ENCODE measurements around the gene UMPS. TPM values are rescaled to one million over a fixed set of nuclear protein-coding genes. Genes with fewer than 3 reads are reported as not detected.

The UMPS gene
- total RNA-seq (32.6 TPM), polyA plus RNA-seq (15.0 TPM)

DNA sequence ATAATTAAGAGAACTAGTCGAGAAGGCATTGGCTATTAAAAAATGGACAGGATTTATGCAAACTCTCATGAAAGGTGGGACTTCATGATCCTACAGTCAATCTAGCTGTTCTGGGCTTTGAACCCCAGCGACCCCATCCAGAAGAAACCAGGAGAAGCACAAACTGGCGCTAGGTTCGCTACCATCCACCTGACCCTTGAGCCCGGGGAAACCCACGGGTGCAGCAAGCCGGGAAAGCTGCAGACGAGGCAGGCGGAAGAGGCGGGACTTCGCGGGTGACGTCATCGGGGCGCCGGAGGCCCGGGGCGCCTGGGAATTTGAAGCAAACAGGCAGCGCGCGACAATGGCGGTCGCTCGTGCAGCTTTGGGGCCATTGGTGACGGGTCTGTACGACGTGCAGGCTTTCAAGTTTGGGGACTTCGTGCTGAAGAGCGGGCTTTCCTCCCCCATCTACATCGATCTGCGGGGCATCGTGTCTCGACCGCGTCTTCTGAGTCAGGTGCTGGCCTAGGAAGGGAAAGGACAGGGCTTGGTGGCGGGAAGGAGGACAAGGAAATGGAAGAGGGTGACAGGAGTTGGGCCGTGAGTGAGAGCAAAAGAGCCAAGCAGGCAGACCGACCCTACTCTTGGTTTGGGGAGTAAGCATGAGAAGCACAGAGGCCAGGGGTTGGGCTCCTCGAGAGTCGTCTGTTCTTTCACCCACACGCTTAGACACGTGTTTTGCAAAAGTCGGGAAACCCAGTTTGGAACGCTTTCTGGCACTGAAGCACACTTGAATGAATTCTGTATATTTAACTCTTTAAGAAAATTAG lies at the start of gene UMPS:
TSS of gene UMPS (plus strand) at position 324 of the 812 bp plus-strand sequence. CDS start at position 344, 20 bp downstream.
- DNase-seq (ENCODE audit: extremely low spot score), result peak; percentile 73
- under 1% methylated on average over 44 of the region's 44 CpGs for WGBS
- Histone ChIP-seq H3K4me3 (ENCODE audit: low read depth, low read length) (peak within 1 kb of the TSS; percentile 83), H3K27ac (ENCODE audit: low read depth) (no peak within 1 kb of the TSS), H3K4me1 (ENCODE audit: insufficient read depth) (peaks cover 2% of the 10 kb centered on the region), H3K36me3 (ENCODE audit: insufficient read depth) (peaks cover 2% of the 10 kb centered on the region)

DNA sequence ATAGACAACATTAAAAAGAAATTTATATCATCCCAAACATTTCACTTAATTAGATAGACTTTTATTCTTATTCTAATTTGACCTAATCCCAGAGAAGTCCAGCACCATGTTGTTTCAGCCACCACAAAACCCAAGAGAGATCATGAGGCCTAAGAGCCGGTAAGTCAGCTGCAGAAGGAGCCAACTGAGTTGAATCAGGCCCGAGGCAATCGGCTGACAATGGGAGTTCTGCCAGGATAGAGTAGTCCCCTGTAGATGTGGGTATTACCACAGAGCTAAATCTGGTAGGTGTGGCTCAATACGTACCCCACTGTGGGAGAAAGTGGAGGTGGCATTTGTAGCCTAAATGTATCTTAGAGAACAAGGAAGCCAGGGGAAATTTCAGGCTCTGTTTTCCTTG lies 49.7 kb upstream of the UMPS start:
- no peak overlapping the region for H3K27ac ChIP-seq (ENCODE audit: low read depth)
- H3K36me3 ChIP-seq (ENCODE audit: insufficient read depth), result no peaks in the 10 kb centered on the region
- H3K4me1 ChIP-seq (ENCODE audit: insufficient read depth), result no peaks in the 10 kb centered on the region
- H3K4me3 ChIP-seq (ENCODE audit: low read depth, low read length), result no peak overlapping the region
- 85% methylated on average over 4 of the region's 4 CpGs for WGBS
- DNase-seq (ENCODE audit: extremely low spot score), result no peak

DNA sequence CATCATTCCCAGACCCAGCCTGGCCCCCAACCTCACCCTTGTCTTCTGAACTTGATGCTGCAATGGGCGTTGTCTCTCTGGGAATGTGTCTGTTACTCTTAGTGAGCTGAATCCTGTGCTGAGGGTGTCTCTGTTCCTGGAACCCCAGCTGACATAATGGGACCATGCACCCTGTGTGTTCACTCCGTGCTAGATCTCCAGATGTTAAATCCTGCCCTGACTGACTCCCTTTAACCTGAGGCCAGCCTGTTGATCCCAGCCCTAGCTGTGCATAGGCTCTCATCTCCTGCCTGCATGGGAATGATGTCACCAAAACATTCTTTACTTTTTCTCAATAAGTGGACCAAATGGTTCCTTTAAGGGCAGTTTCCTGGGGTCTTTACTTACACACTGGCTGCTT lies 48.0 kb upstream of the UMPS start:
- 92% methylated on average over 2 of the region's 2 CpGs for WGBS
- H3K4me3 ChIP-seq (ENCODE audit: low read depth, low read length), result no peak overlapping the region

DNA sequence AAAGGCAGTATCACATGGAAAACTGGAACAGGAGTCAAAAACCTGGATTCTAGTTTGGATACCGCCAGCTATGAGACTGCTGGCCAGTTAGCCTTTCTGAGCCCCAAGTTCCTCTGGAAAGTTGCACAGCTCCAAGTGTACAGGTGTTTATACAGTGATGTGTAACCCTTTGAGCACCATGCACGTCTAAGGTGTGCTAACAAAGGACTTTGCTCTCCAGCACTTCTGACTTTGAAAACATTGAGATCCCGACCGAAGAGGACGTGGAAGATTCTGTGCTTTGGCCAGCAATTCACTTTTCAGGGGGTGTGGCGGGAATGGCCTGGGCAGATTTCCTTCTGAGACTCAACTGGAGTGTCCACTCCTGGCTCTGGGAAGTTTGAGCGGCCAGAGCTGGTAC lies 45.8 kb upstream of the UMPS start:
- WGBS, result 92% methylated on average over 7 of the region's 7 CpGs
- Histone ChIP-seq H3K4me1 (ENCODE audit: insufficient read depth) (no peaks in the 10 kb centered on the region), H3K36me3 (ENCODE audit: insufficient read depth) (no peaks in the 10 kb centered on the region), H3K27ac (ENCODE audit: low read depth) (no peak overlapping the region), H3K4me3 (ENCODE audit: low read depth, low read length) (no peak overlapping the region)
- DNase-seq (ENCODE audit: extremely low spot score), result no peak

More for the DNA sequence above, 48.0 kb upstream of the UMPS start:
- no peak overlapping the region for H3K27ac ChIP-seq (ENCODE audit: low read depth)
- no peaks in the 10 kb centered on the region for H3K36me3 ChIP-seq (ENCODE audit: insufficient read depth)
- no peaks in the 10 kb centered on the region for H3K4me1 ChIP-seq (ENCODE audit: insufficient read depth)
- no peak for DNase-seq (ENCODE audit: extremely low spot score)

DNA sequence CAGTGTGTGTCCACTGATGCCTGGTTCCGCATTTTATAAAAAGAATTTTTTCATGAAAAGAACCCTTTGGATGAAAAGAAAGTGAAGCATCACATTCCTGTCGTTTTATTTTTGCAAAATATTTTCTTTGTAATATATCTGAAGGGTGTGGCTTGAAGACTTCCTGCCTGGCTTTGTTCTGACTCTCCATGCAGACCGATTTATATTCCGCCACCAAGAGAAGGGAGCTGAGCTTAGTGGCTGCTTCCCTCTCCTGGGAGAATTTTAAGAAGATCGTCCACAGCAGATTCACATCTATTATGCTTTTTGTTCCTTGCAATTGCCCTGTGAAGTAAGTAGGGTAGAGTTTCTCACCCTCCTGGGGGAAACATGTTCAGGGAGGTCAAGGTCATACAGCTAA lies 45.2 kb upstream of the UMPS start:
- DNase-seq (ENCODE audit: extremely low spot score), result no peak
- Histone ChIP-seq H3K4me3 (ENCODE audit: low read depth, low read length) (no peak overlapping the region), H3K27ac (ENCODE audit: low read depth) (no peak overlapping the region), H3K4me1 (ENCODE audit: insufficient read depth) (no peaks in the 10 kb centered on the region), H3K36me3 (ENCODE audit: insufficient read depth) (no peaks in the 10 kb centered on the region)
- 75% methylated on average over 5 of the region's 5 CpGs for WGBS

DNA sequence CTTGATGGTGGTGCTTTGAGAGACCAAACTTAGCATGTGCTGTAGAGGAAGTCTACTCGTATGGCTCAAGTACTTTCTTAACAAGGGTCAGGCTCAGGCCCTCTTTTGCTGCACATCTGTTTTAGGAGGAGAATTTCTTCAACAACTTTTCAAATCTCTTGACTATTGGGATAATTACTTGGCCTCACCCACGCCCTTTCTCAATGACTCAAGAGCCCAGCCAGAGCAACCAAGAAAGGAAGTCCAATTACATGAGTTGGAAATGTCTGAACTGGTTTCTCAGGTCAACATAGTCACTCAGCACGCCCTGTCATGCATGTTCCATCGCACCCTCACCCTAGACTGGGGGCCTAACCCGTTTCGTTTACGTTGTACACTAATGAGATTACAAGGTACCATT lies 44.8 kb upstream of the UMPS start:
- H3K4me3 ChIP-seq (ENCODE audit: low read depth, low read length), result no peak overlapping the region
- WGBS, result 80% methylated on average over 7 of the region's 7 CpGs
- DNase-seq (ENCODE audit: extremely low spot score), result no peak
- H3K27ac ChIP-seq (ENCODE audit: low read depth), result no peak overlapping the region
- no peaks in the 10 kb centered on the region for H3K36me3 ChIP-seq (ENCODE audit: insufficient read depth)
- no peaks in the 10 kb centered on the region for H3K4me1 ChIP-seq (ENCODE audit: insufficient read depth)

DNA sequence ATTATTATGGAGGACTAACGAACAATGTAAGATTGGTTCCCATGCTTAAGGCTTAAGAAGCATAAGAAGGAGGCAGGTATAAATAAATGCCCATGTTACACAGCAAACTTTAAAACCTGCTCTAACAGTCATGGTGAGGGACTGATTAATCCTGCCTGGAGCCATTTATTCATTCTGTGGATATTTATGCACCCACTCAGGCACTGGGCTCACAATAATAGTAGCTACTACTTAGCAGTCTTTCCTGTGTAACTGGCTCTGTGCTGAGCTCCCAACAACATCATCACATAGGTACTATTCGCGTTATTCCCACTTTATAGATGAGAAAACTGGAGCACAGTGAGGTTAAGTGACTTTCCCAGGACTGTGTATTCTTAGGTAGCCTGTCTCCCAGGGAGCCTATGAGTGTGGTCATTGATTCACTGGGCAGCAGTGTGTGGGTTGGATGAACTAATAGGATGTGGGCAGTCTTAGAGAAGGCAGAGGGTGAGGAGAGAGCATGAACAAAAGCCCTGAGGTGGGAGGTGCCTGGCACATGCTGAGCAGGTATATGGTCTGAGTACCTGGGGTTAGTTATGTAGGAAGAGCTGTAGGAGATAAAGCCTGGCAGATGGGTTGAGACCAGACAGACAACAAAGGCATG lies 44.1 kb upstream of the UMPS start:
- Histone ChIP-seq H3K4me3 (ENCODE audit: low read depth, low read length) (no peak overlapping the region), H3K36me3 (ENCODE audit: insufficient read depth) (no peaks in the 10 kb centered on the region), H3K4me1 (ENCODE audit: insufficient read depth) (no peaks in the 10 kb centered on the region), H3K27ac (ENCODE audit: low read depth) (no peak overlapping the region)
- no peak for DNase-seq (ENCODE audit: extremely low spot score)
- 93% methylated on average over 3 of the region's 3 CpGs for WGBS

DNA sequence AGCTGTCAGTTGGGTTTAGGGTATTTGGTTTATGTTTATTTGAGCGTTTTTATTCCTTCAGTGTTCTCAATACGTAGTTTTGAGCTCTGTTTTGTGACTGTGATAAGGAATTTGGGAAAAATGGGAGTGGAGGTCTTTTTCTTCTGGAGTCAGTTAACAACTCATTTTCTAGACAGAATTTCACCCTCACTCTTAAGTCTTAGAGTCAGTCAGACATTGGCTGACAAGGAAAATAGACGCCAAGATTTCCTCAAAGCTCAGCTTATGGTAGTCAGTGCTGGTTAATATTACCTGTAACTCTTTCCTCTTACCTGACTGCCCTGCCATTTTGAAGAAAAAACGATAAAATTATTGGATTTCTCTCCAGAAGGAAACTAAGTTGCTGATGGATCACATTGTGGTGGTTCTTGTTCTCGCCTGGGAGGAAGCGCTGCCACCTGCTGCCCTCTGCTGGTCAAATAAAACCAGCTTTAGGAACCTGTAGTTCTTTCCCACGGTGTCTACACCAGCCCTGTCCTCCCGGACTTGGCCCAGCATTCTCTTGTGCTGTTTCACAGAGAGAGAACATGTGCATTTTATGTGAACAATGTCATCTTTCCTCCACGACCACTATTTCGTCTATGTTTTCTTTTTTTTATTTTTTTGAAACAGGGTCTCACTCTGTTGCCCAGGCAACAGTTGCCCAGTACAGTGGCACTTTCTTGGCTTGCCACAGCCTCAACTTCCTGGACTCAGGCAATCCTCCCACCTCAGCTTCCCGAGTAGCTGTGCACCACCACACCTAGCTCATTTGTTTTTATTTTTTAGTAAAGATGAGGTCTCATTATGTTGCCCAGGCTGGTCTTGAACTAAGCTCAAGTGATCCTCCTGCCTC lies 41.4 kb upstream of the UMPS start:
- DNase-seq (ENCODE audit: extremely low spot score), result peak; percentile 35
- Histone ChIP-seq H3K4me3 (ENCODE audit: low read depth, low read length) (no peak overlapping the region), H3K36me3 (ENCODE audit: insufficient read depth) (no peaks in the 10 kb centered on the region), H3K4me1 (ENCODE audit: insufficient read depth) (no peaks in the 10 kb centered on the region), H3K27ac (ENCODE audit: low read depth) (no peak overlapping the region)
- WGBS, result 19% methylated on average over 11 of the region's 11 CpGs

DNA sequence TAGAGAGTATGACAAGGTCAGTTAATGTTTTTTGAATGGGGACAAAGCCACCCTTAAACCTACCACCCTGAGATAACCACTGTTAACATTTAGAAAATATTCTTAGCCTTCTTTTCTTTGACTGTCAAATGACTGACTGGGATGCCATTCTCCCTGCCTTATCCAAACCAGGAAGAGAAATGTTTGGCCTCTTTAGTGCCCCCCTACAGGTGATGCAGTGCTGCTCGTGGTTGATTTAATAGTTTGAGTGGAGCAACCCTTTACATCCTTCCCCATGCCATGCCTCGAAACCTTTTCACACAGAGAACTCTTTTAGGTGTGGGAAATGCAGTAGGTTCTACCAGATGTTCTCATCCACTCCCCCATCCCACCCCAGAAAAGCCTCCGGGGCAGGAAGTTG lies 38.7 kb upstream of the UMPS start:
- 58% methylated on average over 3 of the region's 3 CpGs for WGBS
- Histone ChIP-seq H3K4me1 (ENCODE audit: insufficient read depth) (no peaks in the 10 kb centered on the region), H3K27ac (ENCODE audit: low read depth) (no peak overlapping the region), H3K36me3 (ENCODE audit: insufficient read depth) (no peaks in the 10 kb centered on the region), H3K4me3 (ENCODE audit: low read depth, low read length) (no peak overlapping the region)
- DNase-seq (ENCODE audit: extremely low spot score), result no peak

DNA sequence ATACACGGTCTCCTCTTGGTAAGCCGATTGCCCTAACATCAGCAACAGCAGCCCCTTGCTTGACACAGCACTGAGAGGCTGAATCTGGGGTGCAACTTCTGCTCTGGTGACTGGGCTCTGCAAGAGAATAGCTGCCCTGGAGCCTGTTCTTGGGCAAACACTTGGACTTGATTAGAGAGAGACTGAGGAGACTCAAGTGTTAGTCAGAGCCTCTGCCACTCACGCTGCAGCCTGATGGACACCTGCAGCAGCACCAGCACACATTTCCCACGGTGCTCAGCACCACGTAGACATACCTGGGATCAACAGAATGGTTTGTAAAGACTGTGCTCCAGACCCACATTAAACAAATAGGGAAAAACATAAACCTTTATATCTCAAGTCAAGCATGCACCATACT lies 35.8 kb upstream of the UMPS start:
- H3K4me3 ChIP-seq (ENCODE audit: low read depth, low read length), result no peak overlapping the region
- no peak overlapping the region for H3K27ac ChIP-seq (ENCODE audit: low read depth)
- H3K4me1 ChIP-seq (ENCODE audit: insufficient read depth), result no peaks in the 10 kb centered on the region
- WGBS, result 74% methylated on average over 5 of the region's 5 CpGs
- DNase-seq (ENCODE audit: extremely low spot score), result no peak
- no peaks in the 10 kb centered on the region for H3K36me3 ChIP-seq (ENCODE audit: insufficient read depth)

DNA sequence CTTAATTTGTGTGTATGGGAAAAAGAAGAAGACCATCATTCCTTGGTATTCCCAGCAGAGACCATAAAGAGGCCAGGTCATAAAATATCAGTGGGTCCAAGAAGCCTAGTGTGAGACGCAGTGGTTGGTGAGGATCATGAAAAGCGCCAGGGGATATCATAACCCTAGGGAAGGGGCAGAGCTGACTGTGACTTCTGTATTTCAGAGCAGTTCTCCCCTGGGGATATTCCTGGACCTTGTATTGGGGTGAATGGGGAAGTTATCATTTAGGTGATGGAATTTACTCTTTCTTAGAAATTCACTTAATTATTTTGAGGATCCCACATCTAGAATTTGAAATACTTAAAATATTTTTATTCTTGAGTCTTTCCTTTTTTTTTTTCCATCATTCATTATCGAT lies 34.9 kb upstream of the UMPS start:
- Histone ChIP-seq H3K27ac (ENCODE audit: low read depth) (no peak overlapping the region), H3K4me3 (ENCODE audit: low read depth, low read length) (no peak overlapping the region), H3K4me1 (ENCODE audit: insufficient read depth) (no peaks in the 10 kb centered on the region), H3K36me3 (ENCODE audit: insufficient read depth) (no peaks in the 10 kb centered on the region)
- WGBS, result 96% methylated on average over 3 of the region's 3 CpGs
- no peak for DNase-seq (ENCODE audit: extremely low spot score)

DNA sequence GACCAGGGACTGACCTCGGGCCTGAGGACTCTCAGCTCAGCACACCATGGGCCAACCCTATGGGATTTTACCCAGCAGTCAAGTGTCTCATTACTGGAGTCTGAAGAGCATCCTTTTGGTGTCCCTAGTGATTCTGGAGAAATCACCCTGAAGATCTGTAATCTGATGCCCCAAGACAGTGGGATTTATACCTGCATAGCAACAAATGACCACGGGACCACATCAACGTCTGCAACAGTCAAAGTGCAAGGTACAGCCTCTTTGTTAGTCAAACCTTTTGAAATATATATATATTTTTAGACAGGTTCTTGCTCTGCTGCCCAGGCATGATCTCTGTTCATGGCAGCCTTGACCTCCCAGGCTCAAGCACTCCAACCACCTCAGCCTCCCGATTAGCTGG lies 34.2 kb upstream of the UMPS start:
- WGBS, result 93% methylated on average over 4 of the region's 4 CpGs
- Histone ChIP-seq H3K4me3 (ENCODE audit: low read depth, low read length) (no peak overlapping the region), H3K4me1 (ENCODE audit: insufficient read depth) (no peaks in the 10 kb centered on the region), H3K36me3 (ENCODE audit: insufficient read depth) (no peaks in the 10 kb centered on the region), H3K27ac (ENCODE audit: low read depth) (no peak overlapping the region)
- no peak for DNase-seq (ENCODE audit: extremely low spot score)

DNA sequence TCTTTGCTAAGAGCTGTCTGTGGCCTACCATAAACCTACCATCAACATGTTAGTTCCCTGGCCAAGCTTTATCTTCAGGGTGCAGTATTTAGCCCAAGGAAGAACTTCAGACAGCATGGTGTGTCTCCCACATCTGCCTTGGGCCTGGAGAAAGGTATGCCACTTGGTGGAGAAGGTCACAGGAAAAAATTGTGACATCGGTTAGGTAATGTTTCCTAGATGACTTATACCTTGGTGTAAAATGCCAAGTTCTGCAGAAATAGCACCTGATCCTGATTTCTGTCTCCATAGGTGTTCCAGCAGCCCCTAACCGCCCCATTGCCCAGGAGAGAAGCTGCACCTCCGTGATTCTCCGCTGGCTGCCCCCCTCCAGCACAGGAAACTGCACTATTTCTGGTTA lies 33.0 kb upstream of the UMPS start:
- Histone ChIP-seq H3K27ac (ENCODE audit: low read depth) (no peak overlapping the region), H3K36me3 (ENCODE audit: insufficient read depth) (no peaks in the 10 kb centered on the region), H3K4me1 (ENCODE audit: insufficient read depth) (no peaks in the 10 kb centered on the region), H3K4me3 (ENCODE audit: low read depth, low read length) (no peak overlapping the region)
- 94% methylated on average over 4 of the region's 4 CpGs for WGBS
- no peak for DNase-seq (ENCODE audit: extremely low spot score)

All from urinary bladder (tissue), 4 donors.